ENCODE measurements around the gene AARSD1. TPM values are rescaled to one million over a fixed set of nuclear protein-coding genes. Genes with fewer than 3 reads are reported as not detected.
"Not testable (repeated sequence)": the region's sequence is repeated elsewhere in the genome, so short reads cannot be mapped to it uniquely, and the experiment has no call there.

AARSD1 gene
- total RNA-seq, 2 experiments from 2014 or later = 38.7 to 43.1 TPM

DNA sequence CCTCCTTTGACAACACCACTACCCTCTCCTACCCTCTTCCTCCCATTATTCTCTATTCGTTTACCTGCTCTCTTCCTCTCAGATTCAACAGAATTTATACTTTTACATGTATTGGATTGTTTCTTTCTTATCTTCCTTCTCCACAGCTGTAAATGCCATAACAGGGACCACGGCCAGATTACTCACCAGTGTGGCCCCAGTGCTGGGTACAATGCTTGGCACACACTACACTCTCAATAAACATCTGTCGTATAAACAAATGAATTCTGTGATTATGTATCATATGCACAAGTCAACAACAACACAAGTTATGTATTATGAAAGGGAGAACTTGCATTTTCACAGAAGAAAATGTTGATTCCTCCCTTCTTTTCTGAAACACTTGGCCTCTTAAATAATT is 20.0 kb downstream of the AARSD1 start:
- CTCF ChIA-PET = no interaction called here
- intact Hi-C loops (cut with micrococcal nuclease) = no loop called here
- no peak for DNase-seq
- H3K4me3 Mint-ChIP-seq = no peak overlapping the region
- no peaks in the 10 kb centered on the region for H3K4me1 Mint-ChIP-seq (ENCODE audit: low read depth)
- no peaks in the 10 kb centered on the region for H3K9me3 Mint-ChIP-seq
- POLR2A ChIA-PET = interaction anchor here (0.6 kb wide), 1 partner anchor 12 kb away, joined by 3 read pairs; no protein-coding TSS in a partner anchor
- no peaks in the 10 kb centered on the region for H3K27me3 Mint-ChIP-seq
- H3K27ac Mint-ChIP-seq = no peak overlapping the region
- H3K36me3 Mint-ChIP-seq = peaks cover 4% of the 10 kb centered on the region

DNA sequence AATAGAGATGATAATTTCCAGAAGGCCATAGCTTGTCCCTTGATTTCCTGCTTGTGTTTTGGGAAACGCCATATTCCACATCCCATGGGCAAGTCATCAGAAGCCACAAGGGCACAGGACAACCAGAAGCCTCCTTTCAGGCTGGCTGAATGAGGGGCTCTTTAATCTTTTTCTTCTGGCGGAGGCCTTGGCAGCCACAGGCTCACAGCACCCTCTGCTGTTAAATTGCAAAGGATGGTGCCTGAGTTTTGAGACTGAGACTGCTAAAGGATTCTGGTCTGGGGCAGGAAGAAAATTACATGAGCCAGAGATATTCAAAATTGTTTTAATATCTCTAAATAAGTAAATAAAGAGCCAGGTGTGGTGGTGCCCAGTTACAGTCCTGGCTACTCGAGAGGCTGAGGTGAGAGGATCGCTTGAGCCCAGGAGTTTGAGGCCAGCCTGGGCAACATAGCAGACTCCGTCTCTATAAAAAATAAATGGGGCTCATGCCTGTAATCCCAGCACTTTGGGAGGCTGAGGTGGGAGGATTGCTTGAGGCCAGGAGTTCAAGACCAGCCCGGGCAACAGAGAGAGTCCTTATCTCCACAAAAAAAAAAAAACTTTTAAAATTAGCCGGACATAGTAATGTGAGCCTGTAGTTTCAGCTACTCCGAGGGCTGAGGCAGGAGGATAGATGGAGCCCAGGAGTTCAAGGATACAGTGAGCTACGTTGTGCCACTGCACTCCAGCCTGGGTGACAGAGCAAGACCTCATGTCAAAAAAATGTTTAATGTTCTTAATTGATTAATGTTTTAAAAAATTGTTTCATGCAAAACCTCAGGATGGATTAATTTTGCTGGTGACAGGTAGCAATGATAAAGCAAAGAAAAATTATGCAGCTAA is 26.3 kb downstream of the AARSD1 start:
- intact Hi-C loops (cut with micrococcal nuclease) = no loop called here
- no peaks in the 10 kb centered on the region for H3K4me1 Mint-ChIP-seq (ENCODE audit: low read depth)
- no peaks in the 10 kb centered on the region for H3K36me3 Mint-ChIP-seq
- no peak overlapping the region for H3K4me3 Mint-ChIP-seq
- ChIA-PET CTCF (interaction anchor here (0.6 to 2.3 kb wide), 7 partner anchors 93 to 812 kb away, joined by 3 to 10 read pairs (median 4); partner anchors contain the start of genes AOC2 and BECN1), POLR2A (interaction anchor here (0.6 kb wide), 1 partner anchor 307 kb away, joined by 5 read pairs; no protein-coding TSS in a partner anchor)
- peak; percentile 44 for DNase-seq
- peaks cover 3% of the 10 kb centered on the region for H3K27me3 Mint-ChIP-seq
- no peaks in the 10 kb centered on the region for H3K9me3 Mint-ChIP-seq
- no peak overlapping the region for H3K27ac Mint-ChIP-seq

GRCh38 chr17:42929497-42929844 is 34.8 kb downstream of the AARSD1 start:
- Mint-ChIP-seq H3K27ac (no peak overlapping the region), H3K9me3 (no peaks in the 10 kb centered on the region), H3K4me3 (no peak overlapping the region), H3K36me3 (no peaks in the 10 kb centered on the region), H3K27me3 (peaks cover 2% of the 10 kb centered on the region), H3K4me1 (ENCODE audit: low read depth) (peaks cover 8% of the 10 kb centered on the region)
- intact Hi-C loops (cut with micrococcal nuclease) = loop anchor here (2.0 kb wide), 1 partner anchor 87 kb away; no protein-coding TSS in a partner anchor
- no peak for DNase-seq
- ChIA-PET POLR2A (interaction anchor here (1.0 to 1.2 kb wide), 2 partner anchors 69 to 110 kb away, joined by 3 to 5 read pairs; partner anchors contain the start of gene RPL27), CTCF (interaction anchor here (0.6 to 2.8 kb wide), 8 partner anchors 10 to 351 kb away, joined by 3 to 20 read pairs (median 6); partner anchors contain the start of genes BECN1 and PSMC3IP)

DNA sequence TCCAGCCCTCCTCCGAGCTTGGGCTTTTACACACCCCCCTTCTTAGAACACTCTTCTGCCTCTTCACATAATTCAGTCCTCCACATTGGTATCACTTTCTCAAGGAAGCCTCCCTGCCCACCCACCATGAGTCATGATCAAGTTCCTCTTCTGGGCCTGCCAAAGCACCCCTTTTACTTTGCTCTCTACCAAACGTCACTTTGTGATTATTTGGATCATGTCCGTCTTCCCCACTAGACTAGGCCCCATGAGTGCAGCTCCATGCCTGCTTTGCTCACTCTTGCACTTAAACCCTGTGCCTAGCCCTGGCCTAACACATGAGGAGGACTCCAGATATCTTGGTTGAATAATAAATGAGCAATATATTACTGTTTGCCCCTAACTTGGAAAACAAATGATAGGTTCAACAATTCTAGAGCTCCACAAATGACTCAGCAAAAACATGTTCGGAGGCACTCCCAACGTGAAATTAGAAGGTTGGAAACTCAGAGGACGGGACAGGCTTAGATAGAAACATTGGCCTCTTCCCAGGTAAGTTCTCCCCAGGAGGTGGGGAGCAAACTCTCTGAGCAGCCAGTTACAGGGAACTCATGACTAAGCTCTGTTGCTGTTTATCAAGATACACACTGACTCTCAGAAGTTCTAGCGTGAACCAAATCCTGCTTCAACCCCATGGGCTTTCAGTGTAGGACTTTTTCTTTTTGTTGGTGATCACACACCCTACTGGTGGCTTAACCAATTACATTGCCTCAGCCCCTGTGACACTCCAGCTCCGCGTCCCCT is 35.3 kb downstream of the AARSD1 start:
- Mint-ChIP-seq H3K9me3 (no peaks in the 10 kb centered on the region), H3K36me3 (no peaks in the 10 kb centered on the region), H3K27me3 (peaks cover 2% of the 10 kb centered on the region), H3K4me1 (ENCODE audit: low read depth) (peaks cover 8% of the 10 kb centered on the region), H3K4me3 (no peak overlapping the region), H3K27ac (peak overlapping the region; percentile 47)
- POLR2A ChIA-PET = interaction anchor here (0.5 to 1.2 kb wide), 3 partner anchors 20 to 109 kb away, joined by 3 to 5 read pairs (median 3); partner anchors contain the start of gene RPL27
- peak; percentile 57 for DNase-seq
- CTCF ChIA-PET = interaction anchor here (0.6 to 2.8 kb wide), 10 partner anchors 9 to 351 kb away, joined by 3 to 20 read pairs (median 4); partner anchors contain the start of genes BECN1 and PSMC3IP
- intact Hi-C loops (cut with micrococcal nuclease) = loop anchor here (2.0 kb wide), 1 partner anchor 86 kb away; no protein-coding TSS in a partner anchor

GRCh38 chr17:42924891-42925290 is 39.4 kb downstream of the AARSD1 start:
- Mint-ChIP-seq H3K4me1 (ENCODE audit: low read depth) (peaks cover 8% of the 10 kb centered on the region), H3K27ac (no peak overlapping the region), H3K4me3 (no peak overlapping the region), H3K36me3 (no peaks in the 10 kb centered on the region), H3K9me3 (no peaks in the 10 kb centered on the region), H3K27me3 (peaks cover 4% of the 10 kb centered on the region)
- POLR2A ChIA-PET = no interaction called here
- DNase-seq = no peak
- CTCF ChIA-PET = no interaction called here
- intact Hi-C loops (cut with micrococcal nuclease) = no loop called here

DNA sequence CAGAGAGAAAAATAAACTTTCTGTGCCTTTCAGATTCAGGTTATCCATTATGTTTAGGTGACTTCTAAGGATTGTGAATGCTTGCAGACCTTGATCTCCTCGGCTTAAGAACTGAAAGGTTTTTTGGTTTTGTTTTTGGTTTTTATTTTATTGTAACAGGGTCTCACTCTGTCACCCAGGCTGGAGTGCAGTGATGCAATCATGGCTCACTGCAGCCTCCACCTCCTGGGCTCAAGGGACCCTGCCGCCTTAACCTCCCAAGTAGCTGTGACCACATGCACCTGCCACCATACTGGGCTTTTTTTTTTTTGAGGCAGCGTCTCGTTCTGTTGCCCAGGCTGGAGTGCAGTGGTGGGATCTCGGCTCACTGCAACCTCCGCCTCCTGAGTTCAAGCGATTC is 40.8 kb downstream of the AARSD1 start:
- H3K27me3 Mint-ChIP-seq; CTCF ChIA-PET; H3K36me3 Mint-ChIP-seq; DNase-seq; H3K27ac Mint-ChIP-seq; H3K9me3 Mint-ChIP-seq; intact Hi-C loops (cut with micrococcal nuclease); POLR2A ChIA-PET; H3K4me1 Mint-ChIP-seq (ENCODE audit: low read depth); H3K4me3 Mint-ChIP-seq: not testable (repeated sequence)

- Mint-ChIP-seq H3K27ac (no peak overlapping the region), H3K9me3 (no peaks in the 10 kb centered on the region), H3K4me3 (no peak overlapping the region), H3K4me1 (ENCODE audit: low read depth) (no peaks in the 10 kb centered on the region), H3K36me3 (no peaks in the 10 kb centered on the region), H3K27me3 (peaks cover 4% of the 10 kb centered on the region)
- ChIA-PET CTCF (no interaction called here), POLR2A (no interaction called here)
- intact Hi-C loops (cut with micrococcal nuclease) = no loop called here
- DNase-seq = no peak
Observed at GRCh38 chr17:42922294-42922693, 42.0 kb downstream of the AARSD1 start.

DNA sequence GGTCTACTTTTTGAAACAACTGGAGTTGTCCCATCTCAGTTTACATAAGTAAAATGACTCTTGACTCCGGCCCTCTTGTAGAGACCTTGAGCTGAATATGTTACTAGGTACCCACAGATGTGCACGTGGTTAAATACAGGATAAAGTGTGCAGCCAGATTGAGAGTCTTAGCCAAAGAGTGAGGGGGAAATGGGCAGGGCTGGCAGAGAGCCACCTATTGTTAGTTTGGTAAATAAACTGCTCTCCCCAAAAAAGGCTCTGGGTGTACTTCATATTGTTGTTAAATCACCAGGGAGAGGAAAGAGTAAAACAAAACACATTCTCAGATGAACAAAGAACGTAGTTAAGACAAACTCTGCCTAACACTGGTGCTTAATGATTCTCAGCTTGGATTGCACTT is 43.3 kb downstream of the AARSD1 start:
- ChIA-PET POLR2A (no interaction called here), CTCF (interaction anchor here (2.4 kb wide), 1 partner anchor 8 kb away, joined by 8 read pairs; no protein-coding TSS in a partner anchor)
- Mint-ChIP-seq H3K27ac (no peak overlapping the region), H3K36me3 (no peaks in the 10 kb centered on the region), H3K9me3 (no peaks in the 10 kb centered on the region), H3K4me1 (ENCODE audit: low read depth) (no peaks in the 10 kb centered on the region), H3K4me3 (no peak overlapping the region), H3K27me3 (peaks cover 4% of the 10 kb centered on the region)
- no peak for DNase-seq
- intact Hi-C loops (cut with micrococcal nuclease) = no loop called here

GRCh38 chr17:42920106-42920900 is 44.0 kb downstream of the AARSD1 start:
- H3K27me3 Mint-ChIP-seq = peaks cover 4% of the 10 kb centered on the region
- intact Hi-C loops (cut with micrococcal nuclease) = no loop called here
- CTCF ChIA-PET = interaction anchor here (1.0 to 2.4 kb wide), 3 partner anchors 9 to 78 kb away, joined by 3 to 8 read pairs (median 3); partner anchors contain the start of gene RPL27
- H3K4me3 Mint-ChIP-seq = no peak overlapping the region
- H3K4me1 Mint-ChIP-seq (ENCODE audit: low read depth) = no peaks in the 10 kb centered on the region
- no peaks in the 10 kb centered on the region for H3K9me3 Mint-ChIP-seq
- H3K36me3 Mint-ChIP-seq = no peaks in the 10 kb centered on the region
- no peak for DNase-seq
- H3K27ac Mint-ChIP-seq = no peak overlapping the region
- POLR2A ChIA-PET = interaction anchor here (0.6 kb wide), 1 partner anchor 209 kb away, joined by 3 read pairs; no protein-coding TSS in a partner anchor

DNA sequence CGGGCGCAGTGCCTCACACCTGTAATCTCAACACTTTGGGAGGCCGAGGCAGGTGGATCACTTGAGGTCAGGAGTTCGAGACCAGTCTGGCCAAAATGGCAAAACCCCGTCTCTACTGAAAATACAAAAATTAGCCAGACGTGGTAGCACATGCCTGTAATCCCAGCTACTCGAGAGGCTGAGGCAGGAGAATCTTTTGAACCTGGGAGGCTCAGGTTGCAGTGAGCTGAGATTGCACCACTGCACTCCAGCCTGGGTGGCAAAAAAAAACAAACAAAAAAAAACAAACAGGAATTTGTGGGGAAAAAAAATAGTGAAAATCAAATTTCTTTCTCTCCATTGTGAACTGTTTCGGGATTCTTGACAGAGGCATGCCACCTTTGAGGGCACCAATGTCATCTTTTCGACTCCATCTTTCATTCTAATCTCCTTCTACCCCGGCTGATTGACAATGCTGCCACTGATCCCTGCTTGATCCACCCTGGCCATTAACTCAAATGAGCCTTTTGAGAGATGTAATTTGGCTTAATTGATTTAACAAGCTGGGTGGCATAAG is 44.7 kb downstream of the AARSD1 start:
- DNase-seq; H3K9me3 Mint-ChIP-seq; H3K36me3 Mint-ChIP-seq; H3K27me3 Mint-ChIP-seq; H3K27ac Mint-ChIP-seq; H3K4me3 Mint-ChIP-seq; intact Hi-C loops (cut with micrococcal nuclease); H3K4me1 Mint-ChIP-seq (ENCODE audit: low read depth): not testable (repeated sequence)
- CTCF ChIA-PET = interaction anchor here (0.5 to 2.4 kb wide), 4 partner anchors 10 to 161 kb away, joined by 3 to 8 read pairs (median 3); partner anchors contain the start of gene RPL27
- POLR2A ChIA-PET = interaction anchor here (0.6 kb wide), 1 partner anchor 209 kb away, joined by 3 read pairs; no protein-coding TSS in a partner anchor

DNA sequence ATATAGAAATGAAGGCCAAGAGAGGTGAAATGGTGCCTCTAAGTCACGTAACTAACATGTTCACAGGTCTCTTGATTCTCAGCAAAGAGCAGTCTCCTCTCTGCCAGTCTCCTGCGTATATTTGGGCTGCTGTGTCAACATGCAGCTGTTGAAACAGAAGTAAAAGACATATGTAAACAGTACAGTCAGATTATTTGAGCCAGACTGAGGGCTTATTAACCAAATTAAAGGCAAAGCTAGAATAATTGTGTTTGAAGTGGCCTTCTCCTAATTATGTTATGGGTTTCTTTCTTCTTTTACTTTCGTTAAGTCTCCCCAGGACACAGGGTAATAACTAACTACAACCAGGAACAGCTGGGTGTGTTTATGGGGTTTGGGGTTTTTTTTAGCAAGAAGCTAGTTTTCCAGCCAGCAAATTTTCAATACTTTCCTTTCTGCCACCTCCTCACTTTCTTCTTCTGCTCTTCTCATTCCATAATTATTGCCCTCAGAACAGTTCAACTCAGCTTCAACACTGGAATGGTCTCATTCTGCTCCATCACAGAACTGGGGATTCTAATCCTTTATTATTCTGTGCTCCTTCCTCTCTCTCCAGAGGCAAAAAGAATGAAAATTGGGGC is 45.2 kb downstream of the AARSD1 start:
- Mint-ChIP-seq H3K4me1 (ENCODE audit: low read depth) (no peaks in the 10 kb centered on the region), H3K36me3 (no peaks in the 10 kb centered on the region), H3K27ac (no peak overlapping the region), H3K27me3 (peaks cover 4% of the 10 kb centered on the region), H3K4me3 (no peak overlapping the region), H3K9me3 (no peaks in the 10 kb centered on the region)
- no peak for DNase-seq
- intact Hi-C loops (cut with micrococcal nuclease) = no loop called here
- POLR2A ChIA-PET = no interaction called here
- CTCF ChIA-PET = interaction anchor here (0.5 to 2.4 kb wide), 3 partner anchors 10 to 160 kb away, joined by 3 to 8 read pairs (median 3); partner anchors contain the start of gene RPL27

Data from activated CD4-positive, alpha-beta memory T cell treated with anti-CD3 and anti-CD28 coated beads for 36 hours (primary cell).